Fibroblast of skin of abdomen (primary cell): ENCODE data around the gene KIF16B.
A peak's percentile ranks its signal among the peaks of the same experiment; 100 is the strongest.
"Not testable (repeated sequence)": the region's sequence is repeated elsewhere in the genome, so short reads cannot be mapped to it uniquely, and the experiment has no call there.

Experiments
- DNase-seq: peaks from one replicate; pipeline ENCODE4 v3.0.0-alpha.2; 2013

Gene KIF16B

GRCh38 chr20:16595376-16595775, 22.1 kb upstream of the KIF16B start:
- no peak for DNase-seq

- no peak for DNase-seq
Observed at GRCh38 chr20:16590041-16590633, 16.9 kb upstream of the KIF16B start.

- no peak for DNase-seq
Observed at GRCh38 chr20:16589623-16590022, 16.4 kb upstream of the KIF16B start.

- DNase-seq, result no peak
Observed at GRCh38 chr20:16588241-16588640, 15.0 kb upstream of the KIF16B start.

GRCh38 chr20:16587066-16587465, 13.8 kb upstream of the KIF16B start:
- no peak for DNase-seq

GRCh38 chr20:16583474-16583873, 10.2 kb upstream of the KIF16B start:
- peak; percentile 4 for DNase-seq

- no peak for DNase-seq
Observed at GRCh38 chr20:16581241-16581640, 8.0 kb upstream of the KIF16B start.

GRCh38 chr20:16580620-16581019, 7.4 kb upstream of the KIF16B start:
- no peak for DNase-seq

- peak; percentile 86 for DNase-seq
Observed at GRCh38 chr20:16580147-16580546, 6.9 kb upstream of the KIF16B start.

- no peak for DNase-seq
Observed at GRCh38 chr20:16576219-16576618, 3.0 kb upstream of the KIF16B start.

GRCh38 chr20:16575390-16576140, 2.3 kb upstream of the KIF16B start:
- no peak for DNase-seq

GRCh38 chr20:16574656-16575355, 1.6 kb upstream of the KIF16B start:
- peak; percentile 72 for DNase-seq

- DNase-seq, result no peak
Observed at GRCh38 chr20:16571333-16571732, 1.9 kb downstream of the KIF16B start.

- no peak for DNase-seq
Observed at GRCh38 chr20:16569246-16570153, 3.7 kb downstream of the KIF16B start.

GRCh38 chr20:16566080-16566479, 7.2 kb downstream of the KIF16B start:
- no peak for DNase-seq

- DNase-seq, result not testable (repeated sequence)
Observed at GRCh38 chr20:16564079-16564478, 9.2 kb downstream of the KIF16B start.

GRCh38 chr20:16563066-16563806, 10.0 kb downstream of the KIF16B start:
- DNase-seq, result no peak

- DNase-seq, result no peak
Observed at GRCh38 chr20:16562259-16562658, 11.0 kb downstream of the KIF16B start.

GRCh38 chr20:16560661-16561060, 12.6 kb downstream of the KIF16B start:
- no peak for DNase-seq

GRCh38 chr20:16560216-16560615, 13.0 kb downstream of the KIF16B start:
- no peak for DNase-seq

GRCh38 chr20:16556301-16556700, 16.9 kb downstream of the KIF16B start:
- peak; percentile 39 for DNase-seq

- DNase-seq, result peak; percentile 11
Observed at GRCh38 chr20:16555754-16556153, 17.5 kb downstream of the KIF16B start.
